Ishikawa (cell line): ENCODE measurements around the gene EFNA1.

Source experiments
- CEBPB ChIP-seq: IDR thresholded peaks from 2 replicates; pipeline ENCODE4 v1.6.1; 2012
- EGR1 ChIP-seq: IDR thresholded peaks from 2 replicates; pipeline ENCODE4 v1.6.1; 2012
- EP300 ChIP-seq: IDR thresholded peaks from 2 replicates; pipeline ENCODE4 v1.6.1; 2012; ENCODE audit warnings: borderline replicate concordance
- MAX ChIP-seq: IDR thresholded peaks from 2 replicates; pipeline ENCODE4 v1.6.1; 2012
- RAD21 ChIP-seq: IDR thresholded peaks from 2 replicates; pipeline ENCODE4 v1.6.1; 2012; ENCODE audit warnings: low read depth
- REST ChIP-seq: IDR thresholded peaks from 2 replicates; pipeline ENCODE4 v1.6.1; 2012; ENCODE audit warnings: low read depth, mild to moderate bottlenecking
- TAF1 ChIP-seq: IDR thresholded peaks from 2 replicates; pipeline ENCODE4 v1.6.1; 2012; ENCODE audit warnings: low read depth, mild to moderate bottlenecking
- USF1 ChIP-seq: IDR thresholded peaks from 2 replicates; pipeline ENCODE4 v1.6.1; 2012

GRCh38 chr1:155169541-155169940 is 41.9 kb downstream of the EFNA1 start:
- TF ChIP-seq RAD21 (no peak), TAF1 (no peak), CEBPB (no peak), EP300 (no peak), USF1 (no peak), MAX (no peak), REST (no peak), EGR1 (no peak)
